HL-60 (cell line): ENCODE results near the gene XK.

Experiments used
- TF ChIP-seq, protein P1 (sequence below): IDR thresholded peaks from one replicate; pipeline ENCODE4 v1.5.1; 2011; ENCODE audit warnings: low read length, control low read depth, inconsistent platforms; ENCODE audit not compliant: insufficient read depth
- TF ChIP-seq, protein P2 (sequence below): IDR thresholded peaks from 2 replicates; pipeline ENCODE4 v1.6.1; 2012; ENCODE audit warnings: low read depth; ENCODE audit not compliant: insufficient replicate concordance

DNA sequence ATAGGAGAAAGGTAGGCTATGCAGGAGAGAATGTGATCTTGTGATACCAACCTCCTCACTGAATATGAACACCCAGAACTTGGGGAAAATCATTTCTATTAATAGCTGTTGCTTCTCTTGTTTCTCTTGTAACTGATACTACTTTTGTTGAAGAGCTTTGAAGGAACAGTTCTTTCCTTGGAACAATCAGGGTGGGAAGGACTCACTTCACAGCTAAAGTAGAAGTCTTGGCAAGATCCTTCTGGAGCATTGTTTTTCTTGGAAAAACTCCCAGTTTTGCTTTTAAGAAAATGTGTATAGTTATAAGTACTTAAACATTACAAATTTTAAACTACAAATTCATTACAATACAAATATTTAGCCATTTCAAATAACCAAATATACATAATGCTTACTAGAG, 19.1 kb upstream of the XK start:
- TF ChIP-seq, protein P1, sequence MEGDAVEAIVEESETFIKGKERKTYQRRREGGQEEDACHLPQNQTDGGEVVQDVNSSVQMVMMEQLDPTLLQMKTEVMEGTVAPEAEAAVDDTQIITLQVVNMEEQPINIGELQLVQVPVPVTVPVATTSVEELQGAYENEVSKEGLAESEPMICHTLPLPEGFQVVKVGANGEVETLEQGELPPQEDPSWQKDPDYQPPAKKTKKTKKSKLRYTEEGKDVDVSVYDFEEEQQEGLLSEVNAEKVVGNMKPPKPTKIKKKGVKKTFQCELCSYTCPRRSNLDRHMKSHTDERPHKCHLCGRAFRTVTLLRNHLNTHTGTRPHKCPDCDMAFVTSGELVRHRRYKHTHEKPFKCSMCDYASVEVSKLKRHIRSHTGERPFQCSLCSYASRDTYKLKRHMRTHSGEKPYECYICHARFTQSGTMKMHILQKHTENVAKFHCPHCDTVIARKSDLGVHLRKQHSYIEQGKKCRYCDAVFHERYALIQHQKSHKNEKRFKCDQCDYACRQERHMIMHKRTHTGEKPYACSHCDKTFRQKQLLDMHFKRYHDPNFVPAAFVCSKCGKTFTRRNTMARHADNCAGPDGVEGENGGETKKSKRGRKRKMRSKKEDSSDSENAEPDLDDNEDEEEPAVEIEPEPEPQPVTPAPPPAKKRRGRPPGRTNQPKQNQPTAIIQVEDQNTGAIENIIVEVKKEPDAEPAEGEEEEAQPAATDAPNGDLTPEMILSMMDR, result no peak
- TF ChIP-seq, protein P2, sequence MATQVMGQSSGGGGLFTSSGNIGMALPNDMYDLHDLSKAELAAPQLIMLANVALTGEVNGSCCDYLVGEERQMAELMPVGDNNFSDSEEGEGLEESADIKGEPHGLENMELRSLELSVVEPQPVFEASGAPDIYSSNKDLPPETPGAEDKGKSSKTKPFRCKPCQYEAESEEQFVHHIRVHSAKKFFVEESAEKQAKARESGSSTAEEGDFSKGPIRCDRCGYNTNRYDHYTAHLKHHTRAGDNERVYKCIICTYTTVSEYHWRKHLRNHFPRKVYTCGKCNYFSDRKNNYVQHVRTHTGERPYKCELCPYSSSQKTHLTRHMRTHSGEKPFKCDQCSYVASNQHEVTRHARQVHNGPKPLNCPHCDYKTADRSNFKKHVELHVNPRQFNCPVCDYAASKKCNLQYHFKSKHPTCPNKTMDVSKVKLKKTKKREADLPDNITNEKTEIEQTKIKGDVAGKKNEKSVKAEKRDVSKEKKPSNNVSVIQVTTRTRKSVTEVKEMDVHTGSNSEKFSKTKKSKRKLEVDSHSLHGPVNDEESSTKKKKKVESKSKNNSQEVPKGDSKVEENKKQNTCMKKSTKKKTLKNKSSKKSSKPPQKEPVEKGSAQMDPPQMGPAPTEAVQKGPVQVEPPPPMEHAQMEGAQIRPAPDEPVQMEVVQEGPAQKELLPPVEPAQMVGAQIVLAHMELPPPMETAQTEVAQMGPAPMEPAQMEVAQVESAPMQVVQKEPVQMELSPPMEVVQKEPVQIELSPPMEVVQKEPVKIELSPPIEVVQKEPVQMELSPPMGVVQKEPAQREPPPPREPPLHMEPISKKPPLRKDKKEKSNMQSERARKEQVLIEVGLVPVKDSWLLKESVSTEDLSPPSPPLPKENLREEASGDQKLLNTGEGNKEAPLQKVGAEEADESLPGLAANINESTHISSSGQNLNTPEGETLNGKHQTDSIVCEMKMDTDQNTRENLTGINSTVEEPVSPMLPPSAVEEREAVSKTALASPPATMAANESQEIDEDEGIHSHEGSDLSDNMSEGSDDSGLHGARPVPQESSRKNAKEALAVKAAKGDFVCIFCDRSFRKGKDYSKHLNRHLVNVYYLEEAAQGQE, result no peak
